K562 (cell line): ENCODE measurements around the gene RNF114. TPM values are rescaled to one million over a fixed set of nuclear protein-coding genes. Genes with fewer than 3 reads are reported as not detected.

ENCODE experiments used
- CCNT2 ChIP-seq: IDR thresholded peaks from 2 replicates; pipeline ENCODE4 v1.6.1; 2011; ENCODE audit warnings: borderline replicate concordance, low read depth, mild to moderate bottlenecking, moderate library complexity, mixed read lengths, low read length; ENCODE audit not compliant: insufficient read length; ENCODE audit errors: extremely low read depth
- CEBPG ChIP-seq, 3 experiments: fragments of 200-800 bp in 1 of 3; sonication (Bioruptor generic) in 1 of 3; sonication (generic) in 1 of 3; formaldehyde crosslinking in 1 of 3; IDR thresholded peaks in 2 of 3; conservative IDR thresholded peaks in 1 of 3; 2 replicates each; pipeline versions ENCODE4 v1.6.1 to v1.8.0; 2016 to 2022; ENCODE audit warnings: missing compliant biosample characterization in 2 of 3, missing genetic modification characterization in 2 of 3, mild to moderate bottlenecking in 1 of 3, missing genetic modification reagents in 1 of 3
- COPS2 ChIP-seq: fragments of 450-650 bp; conservative IDR thresholded peaks from 2 replicates; pipeline ENCODE4 v1.6.1; 2016; ENCODE audit warnings: mild to moderate bottlenecking, moderate library complexity
- JUN ChIP-seq, 2 experiments: sonication (generic) in 1 of 2; formaldehyde crosslinking in 1 of 2; IDR thresholded peaks; 2 replicates each; pipeline versions ENCODE4 v1.6.1 to v1.8.0; 2012 to 2022; ENCODE audit warnings: borderline replicate concordance in 2 of 2, mild to moderate bottlenecking in 2 of 2, improper control_type of control experiment in 1 of 2, low read depth in 1 of 2, low read length in 1 of 2, missing genetic modification reagents in 1 of 2
- PHF8 ChIP-seq: fragments of 200-600 bp; sonication (generic); IDR thresholded peaks from 2 replicates; pipeline ENCODE4 v1.6.1; 2012; ENCODE audit warnings: mixed run types, mild to moderate bottlenecking, inconsistent platforms, low read length, moderate library complexity, borderline replicate concordance
- PPARD ChIP-seq: fragments of 250-450 bp; sonication (Bioruptor Pico); IDR thresholded peaks from 2 replicates; pipeline ENCODE4 v1.8.0; 2022; ENCODE audit warnings: inconsistent platforms, mild to moderate bottlenecking, moderate library complexity
- SUPT5H ChIP-seq: fragments of 450-650 bp; IDR thresholded peaks from 2 replicates; pipeline ENCODE4 v1.6.1; 2016
- TRIM28 ChIP-seq: fragments of 450-650 bp; IDR thresholded peaks from 2 replicates; pipeline ENCODE4 v1.6.1; 2017
- ZNF184 ChIP-seq: sonication (generic); formaldehyde crosslinking; IDR thresholded peaks from 2 replicates; pipeline ENCODE4 v1.5.0; 2020; ENCODE audit warnings: missing genetic modification reagents
- ZNF561 ChIP-seq: fragments of 450-650 bp; formaldehyde crosslinking; conservative IDR thresholded peaks from 2 replicates; pipeline ENCODE4 v1.4.0; 2020; ENCODE audit warnings: mild to moderate bottlenecking, moderate library complexity
- ZNF75A ChIP-seq: fragments of 450-650 bp; formaldehyde crosslinking; IDR thresholded peaks from 2 replicates; pipeline ENCODE4 v1.4.0; 2020; ENCODE audit warnings: mild to moderate bottlenecking
- polyA plus RNA-seq, 8 experiments: library from polyadenylated mRNA; depleted of rRNA in 4 of 8; stranded (reverse) in 5 of 8; unstranded in 3 of 8; fragments of >200 nt; fragmentation: Nextera tagmentation in 2 of 8; fragmentation: Illumina TruSeq in 1 of 8; extraction: Ambion mirVana in 2 of 8; extraction: Trizol in 1 of 8; gene quantifications; 2 replicates each; pipeline versions ENCODE4 v1.2.1 to v1.2.3, GENCODE V29; 2011 to 2014; ENCODE audit warnings: inconsistent platforms in 1 of 8, missing spikeins in 1 of 8
- total RNA-seq, 7 experiments: library from RNA; depleted of rRNA in 6 of 7; stranded (reverse); fragments of >200 nt in 6 of 7; fragmentation: Illumina TruSeq in 2 of 7; extraction: Trizol in 2 of 7; gene quantifications; 2 replicates each; pipeline versions ENCODE4 v1.2.1 to v1.2.3, GENCODE V29; 2011 to 2021; ENCODE audit warnings: low replicate concordance in 1 of 7
- TF ChIP-seq, protein P1 (sequence below): fragments of 450-650 bp; IDR thresholded peaks from 2 replicates; pipeline ENCODE4 v1.7.1; 2018; ENCODE audit warnings: mild to moderate bottlenecking, low read depth; ENCODE audit not compliant: partially characterized antibody

The RNF114 gene
- total and polyA plus RNA-seq, 9 of the 15 experiments (the other 6 are each of a cell fraction or from before 2014, with no cell fraction given): 38.6 to 111 (median 62.6) TPM

DNA sequence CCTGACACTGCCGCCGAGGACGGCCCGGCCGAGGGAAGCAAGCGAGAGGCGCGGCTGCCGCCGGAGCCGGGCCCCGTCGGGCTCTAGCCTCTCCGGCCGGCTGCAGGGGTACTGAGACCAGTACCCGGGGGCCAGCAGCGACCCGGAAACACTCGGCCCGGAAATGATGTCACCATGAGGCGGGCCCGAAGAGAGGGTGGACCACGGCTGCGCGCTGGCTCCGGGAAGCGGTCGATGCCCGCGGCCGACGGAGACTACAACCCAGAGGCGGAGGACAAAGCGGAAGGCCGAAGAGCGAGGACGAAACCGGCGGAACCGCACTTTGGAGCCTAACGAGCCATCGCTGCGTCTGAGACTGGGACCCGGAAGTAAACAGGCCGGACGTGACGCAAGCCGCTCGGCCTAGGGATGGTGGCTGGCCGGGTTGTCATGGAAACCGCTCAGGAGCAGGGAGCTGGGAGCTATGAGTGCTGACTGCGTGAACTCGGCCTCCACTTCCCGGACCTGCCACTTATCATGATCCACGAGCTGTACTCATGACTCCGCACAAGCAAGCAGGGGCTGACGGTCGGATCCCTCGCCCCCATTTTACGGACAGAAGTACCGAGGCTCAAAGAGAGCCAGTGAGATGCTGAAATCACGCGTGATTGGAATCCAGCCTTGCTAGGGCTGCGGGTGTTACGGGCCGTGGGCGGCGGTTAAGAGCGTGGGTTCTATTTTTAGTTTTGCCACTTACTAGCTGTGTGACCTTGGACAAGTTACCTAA lies 20.6 kb upstream of the RNF114 start, which contains the start of gene SPATA2 (continued):
- TF ChIP-seq, protein P1, sequence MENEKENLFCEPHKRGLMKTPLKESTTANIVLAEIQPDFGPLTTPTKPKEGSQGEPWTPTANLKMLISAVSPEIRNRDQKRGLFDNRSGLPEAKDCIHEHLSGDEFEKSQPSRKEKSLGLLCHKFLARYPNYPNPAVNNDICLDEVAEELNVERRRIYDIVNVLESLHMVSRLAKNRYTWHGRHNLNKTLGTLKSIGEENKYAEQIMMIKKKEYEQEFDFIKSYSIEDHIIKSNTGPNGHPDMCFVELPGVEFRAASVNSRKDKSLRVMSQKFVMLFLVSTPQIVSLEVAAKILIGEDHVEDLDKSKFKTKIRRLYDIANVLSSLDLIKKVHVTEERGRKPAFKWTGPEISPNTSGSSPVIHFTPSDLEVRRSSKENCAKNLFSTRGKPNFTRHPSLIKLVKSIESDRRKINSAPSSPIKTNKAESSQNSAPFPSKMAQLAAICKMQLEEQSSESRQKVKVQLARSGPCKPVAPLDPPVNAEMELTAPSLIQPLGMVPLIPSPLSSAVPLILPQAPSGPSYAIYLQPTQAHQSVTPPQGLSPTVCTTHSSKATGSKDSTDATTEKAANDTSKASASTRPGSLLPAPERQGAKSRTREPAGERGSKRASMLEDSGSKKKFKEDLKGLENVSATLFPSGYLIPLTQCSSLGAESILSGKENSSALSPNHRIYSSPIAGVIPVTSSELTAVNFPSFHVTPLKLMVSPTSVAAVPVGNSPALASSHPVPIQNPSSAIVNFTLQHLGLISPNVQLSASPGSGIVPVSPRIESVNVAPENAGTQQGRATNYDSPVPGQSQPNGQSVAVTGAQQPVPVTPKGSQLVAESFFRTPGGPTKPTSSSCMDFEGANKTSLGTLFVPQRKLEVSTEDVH: peak; percentile 96
- TF ChIP-seq PHF8: peak; percentile 79; the same call in 1 of the 2 replicates
- peak; percentile 87 for TF ChIP-seq CEBPG (CRISPR knock-in tag; IDR thresholded peaks at IDR 0.05)
- TF ChIP-seq CEBPG (tag; conservative IDR thresholded peaks at IDR 0.05 in 1 of 2, IDR thresholded peaks at IDR 0.05 in 1 of 2): peak; percentile 27 to 76; a peak in 3 of 4 replicates
- no peak for TF ChIP-seq ZNF561 (CRISPR knock-in tag)
- peak; percentile 73 for TF ChIP-seq SUPT5H
- no peak for TF ChIP-seq TRIM28
- TF ChIP-seq CCNT2: no peak
- no peak for TF ChIP-seq COPS2
- peak; percentile 25; the same call in 1 of the 2 replicates for TF ChIP-seq ZNF75A
- no peak for TF ChIP-seq PPARD (CRISPR knock-in tag)
- peak; percentile 43; the same call in 1 of the 2 replicates for TF ChIP-seq JUN (IDR thresholded peaks at IDR 0.05; ENCODE audit: borderline replicate concordance, low read depth, low read length)
- no peak for TF ChIP-seq JUN (CRISPR knock-in tag; IDR thresholded peaks at IDR 0.05; ENCODE audit: borderline replicate concordance)
- no peak for TF ChIP-seq ZNF184 (CRISPR knock-in tag)
